Fibroblast of lung (primary cell): ENCODE results near the gene USP5.

ENCODE experiments used
- EZH2 ChIP-seq: IDR thresholded peaks from 2 replicates; pipeline ENCODE4 v1.5.1; 2012; ENCODE audit warnings: low read length, control low read depth, mild to moderate bottlenecking; ENCODE audit errors: missing control alignments
- TF ChIP-seq, protein P1 (sequence below), 2 donors: IDR thresholded peaks in 1 of 2; conservative IDR thresholded peaks in 1 of 2; 1 replicate in 1 of 2; 2 replicates in 1 of 2; pipeline ENCODE4 v1.5.1; 2011 to 2012; ENCODE audit warnings: low read length in 2 of 2, control low read depth in 1 of 2, inconsistent platforms in 1 of 2, low read depth in 1 of 2, mild to moderate bottlenecking in 1 of 2

DNA sequence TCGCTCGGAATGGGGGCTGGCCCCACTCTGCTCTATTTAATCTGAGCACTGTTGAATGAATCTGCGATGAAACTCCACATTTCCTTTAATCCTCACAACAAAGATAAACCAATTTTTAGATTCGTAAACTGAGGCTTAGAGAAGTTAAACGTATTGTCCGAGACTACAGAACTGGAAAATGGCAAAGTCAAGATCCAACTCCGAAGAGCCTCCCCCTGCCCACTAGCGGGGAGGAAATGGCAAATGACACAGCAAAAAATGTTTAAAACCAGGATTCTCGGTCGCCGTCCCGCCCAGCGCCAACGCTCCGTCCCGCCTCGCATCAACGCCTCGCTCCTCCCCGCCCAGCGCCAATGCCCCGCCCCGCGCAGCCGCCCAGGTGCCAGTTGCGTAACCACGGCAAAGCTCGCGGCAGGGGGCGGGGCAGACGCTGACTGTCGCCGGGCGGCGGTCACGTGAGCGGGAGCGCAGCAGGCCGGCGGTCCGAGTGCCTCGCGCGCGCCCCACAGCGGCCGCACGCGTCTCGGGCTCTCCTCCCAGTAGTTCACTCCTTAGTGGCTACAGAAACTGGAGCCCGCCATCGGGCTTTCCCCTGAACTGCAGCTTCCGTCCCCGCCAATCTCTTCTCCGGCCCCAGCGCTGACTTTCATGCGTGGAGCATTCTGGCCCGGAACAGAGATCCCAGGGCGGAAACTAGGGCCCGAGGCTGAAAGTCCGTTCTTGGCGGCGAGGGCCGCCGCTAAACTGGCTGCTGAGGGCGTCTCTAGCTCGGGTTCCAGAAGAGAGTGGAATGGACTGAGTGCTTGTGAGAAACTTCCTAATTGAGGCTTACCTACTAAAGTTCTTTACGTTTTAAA, 39.1 kb downstream of the USP5 start:
- TF ChIP-seq, protein P1, sequence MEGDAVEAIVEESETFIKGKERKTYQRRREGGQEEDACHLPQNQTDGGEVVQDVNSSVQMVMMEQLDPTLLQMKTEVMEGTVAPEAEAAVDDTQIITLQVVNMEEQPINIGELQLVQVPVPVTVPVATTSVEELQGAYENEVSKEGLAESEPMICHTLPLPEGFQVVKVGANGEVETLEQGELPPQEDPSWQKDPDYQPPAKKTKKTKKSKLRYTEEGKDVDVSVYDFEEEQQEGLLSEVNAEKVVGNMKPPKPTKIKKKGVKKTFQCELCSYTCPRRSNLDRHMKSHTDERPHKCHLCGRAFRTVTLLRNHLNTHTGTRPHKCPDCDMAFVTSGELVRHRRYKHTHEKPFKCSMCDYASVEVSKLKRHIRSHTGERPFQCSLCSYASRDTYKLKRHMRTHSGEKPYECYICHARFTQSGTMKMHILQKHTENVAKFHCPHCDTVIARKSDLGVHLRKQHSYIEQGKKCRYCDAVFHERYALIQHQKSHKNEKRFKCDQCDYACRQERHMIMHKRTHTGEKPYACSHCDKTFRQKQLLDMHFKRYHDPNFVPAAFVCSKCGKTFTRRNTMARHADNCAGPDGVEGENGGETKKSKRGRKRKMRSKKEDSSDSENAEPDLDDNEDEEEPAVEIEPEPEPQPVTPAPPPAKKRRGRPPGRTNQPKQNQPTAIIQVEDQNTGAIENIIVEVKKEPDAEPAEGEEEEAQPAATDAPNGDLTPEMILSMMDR (conservative IDR thresholded peaks at IDR 0.05 in 1 of 2, IDR thresholded peaks at IDR 0.05 in 1 of 2; ENCODE audit: low read depth in 1 of 2, low read length in 2 of 2): peak; percentile 42 to 58
- TF ChIP-seq EZH2: no peak
